Kidney epithelial cell (primary cell): ENCODE results near the gene CDX1. TPM values are rescaled to one million over a fixed set of nuclear protein-coding genes. Genes with fewer than 3 reads are reported as not detected.
A peak's percentile ranks its signal among the peaks of the same experiment; 100 is the strongest.

Source experiments
- DNase-seq: peaks from one replicate; pipeline ENCODE4 v3.0.0-alpha.2; 2010; ENCODE audit warnings: low read depth
- H3K27me3 ChIP-seq: 2 replicates; pipeline ENCODE4 v1.6.0; 2011; ENCODE audit warnings: low read length; ENCODE audit not compliant: control insufficient read depth, insufficient read depth
- H3K36me3 ChIP-seq: 2 replicates; pipeline ENCODE4 v1.5.1; 2011; ENCODE audit warnings: low read length; ENCODE audit not compliant: control insufficient read depth, insufficient read depth
- H3K4me3 ChIP-seq: 2 replicates; pipeline ENCODE4 v1.5.1; 2011; ENCODE audit warnings: low read depth, mild to moderate bottlenecking, control low read depth, low read length
- total RNA-seq: library from RNA; depleted of rRNA; stranded (reverse); fragments of >200 nt; gene quantifications from 2 replicates; pipeline ENCODE4 v1.2.3, GENCODE V29; 2015
- TF ChIP-seq, protein P1 (sequence below): IDR thresholded peaks from 2 replicates; pipeline ENCODE4 v1.5.1; 2011; ENCODE audit warnings: mild to moderate bottlenecking, moderate library complexity, low read length, control low read depth, inconsistent platforms; ENCODE audit not compliant: insufficient read depth, poor library complexity, severe bottlenecking

The CDX1 gene
- total RNA-seq, 1 donor from 2014 or later, result 0.33 TPM

DNA sequence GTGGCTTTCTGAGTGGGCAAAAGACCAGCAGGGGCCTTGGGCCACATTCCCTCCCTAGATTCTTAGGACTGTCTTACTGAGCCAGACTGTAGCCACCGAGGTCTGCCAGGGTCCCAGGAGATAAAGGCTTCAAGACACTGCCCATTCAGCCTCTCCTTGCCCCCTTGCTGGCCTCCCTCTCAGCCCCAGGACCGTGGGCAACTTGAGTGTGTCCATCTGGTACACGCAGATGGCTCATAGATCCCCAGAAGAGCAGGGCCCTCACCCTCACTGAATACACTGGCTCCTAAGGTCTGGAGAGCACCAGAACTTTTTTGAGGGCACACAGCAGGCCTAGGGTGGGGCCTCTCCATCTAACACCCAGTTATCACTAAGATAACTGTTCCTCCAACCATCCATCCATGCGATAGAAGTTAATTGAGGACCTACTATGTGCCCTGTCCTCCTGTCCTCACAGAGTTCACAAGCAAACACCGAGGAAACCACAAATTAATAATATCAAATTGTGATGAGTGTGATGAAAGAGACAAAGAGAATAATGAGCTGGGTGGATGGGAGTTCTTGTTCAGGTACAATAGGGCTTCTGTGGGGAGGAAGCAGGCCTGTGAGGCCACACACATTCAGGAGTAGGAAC, 6.0 kb upstream of the CDX1 start:
- TF ChIP-seq, protein P1, sequence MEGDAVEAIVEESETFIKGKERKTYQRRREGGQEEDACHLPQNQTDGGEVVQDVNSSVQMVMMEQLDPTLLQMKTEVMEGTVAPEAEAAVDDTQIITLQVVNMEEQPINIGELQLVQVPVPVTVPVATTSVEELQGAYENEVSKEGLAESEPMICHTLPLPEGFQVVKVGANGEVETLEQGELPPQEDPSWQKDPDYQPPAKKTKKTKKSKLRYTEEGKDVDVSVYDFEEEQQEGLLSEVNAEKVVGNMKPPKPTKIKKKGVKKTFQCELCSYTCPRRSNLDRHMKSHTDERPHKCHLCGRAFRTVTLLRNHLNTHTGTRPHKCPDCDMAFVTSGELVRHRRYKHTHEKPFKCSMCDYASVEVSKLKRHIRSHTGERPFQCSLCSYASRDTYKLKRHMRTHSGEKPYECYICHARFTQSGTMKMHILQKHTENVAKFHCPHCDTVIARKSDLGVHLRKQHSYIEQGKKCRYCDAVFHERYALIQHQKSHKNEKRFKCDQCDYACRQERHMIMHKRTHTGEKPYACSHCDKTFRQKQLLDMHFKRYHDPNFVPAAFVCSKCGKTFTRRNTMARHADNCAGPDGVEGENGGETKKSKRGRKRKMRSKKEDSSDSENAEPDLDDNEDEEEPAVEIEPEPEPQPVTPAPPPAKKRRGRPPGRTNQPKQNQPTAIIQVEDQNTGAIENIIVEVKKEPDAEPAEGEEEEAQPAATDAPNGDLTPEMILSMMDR, result no peak
- DNase-seq, result no peak
- H3K36me3 ChIP-seq, result no peaks in the 10 kb centered on the region

DNA sequence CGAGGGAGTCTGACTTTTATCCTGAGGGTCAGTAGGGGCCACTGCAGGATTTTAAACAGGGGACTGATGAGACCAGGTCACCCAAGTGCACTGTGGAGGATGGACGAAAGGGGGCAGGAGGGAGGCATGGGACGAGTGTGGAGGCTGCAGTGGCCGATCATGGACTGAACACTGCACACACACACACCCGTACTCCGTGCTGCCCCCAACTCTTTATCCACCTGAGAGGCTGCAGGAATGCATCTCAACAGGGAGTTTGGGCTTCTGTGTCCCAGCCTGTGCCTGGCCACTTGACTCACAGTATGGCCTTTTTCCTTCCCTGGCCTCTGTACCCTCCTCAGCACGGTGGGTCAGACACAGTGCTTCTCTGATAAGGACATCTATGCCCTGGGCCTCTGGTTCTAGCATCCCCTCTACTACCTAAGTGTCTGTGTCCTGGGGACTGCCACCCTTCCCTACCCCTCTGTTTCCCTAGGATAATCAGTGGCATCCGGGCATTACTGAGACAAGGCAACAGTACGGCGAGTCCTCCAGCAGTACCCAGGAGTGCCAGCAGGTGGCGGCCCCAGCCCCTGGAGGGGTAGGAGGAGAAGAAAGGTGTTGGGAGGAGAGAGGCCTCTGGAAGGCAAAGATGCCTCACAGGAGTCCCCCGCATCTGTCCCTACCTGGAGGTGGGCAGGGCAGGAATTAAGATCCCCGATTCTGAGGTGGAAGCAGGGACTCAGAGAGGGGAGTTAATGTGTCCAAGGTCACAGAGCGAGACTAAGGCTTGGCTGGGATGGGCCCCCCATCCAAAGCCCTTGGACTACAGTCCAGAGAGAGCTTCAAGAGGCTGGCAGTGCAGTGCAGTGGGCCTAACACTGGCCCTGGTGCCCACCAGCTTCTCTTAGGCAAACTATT, 5.1 kb upstream of the CDX1 start:
- TF ChIP-seq, protein P1, result peak; percentile 98
- Histone ChIP-seq H3K4me3 (no peak overlapping the region), H3K27me3 (peaks cover 6% of the 10 kb centered on the region), H3K36me3 (no peaks in the 10 kb centered on the region)
- DNase-seq, result no peak

More for the DNA sequence above, 6.0 kb upstream of the CDX1 start:
- no peak overlapping the region for H3K4me3 ChIP-seq
- H3K27me3 ChIP-seq, result no peaks in the 10 kb centered on the region

DNA sequence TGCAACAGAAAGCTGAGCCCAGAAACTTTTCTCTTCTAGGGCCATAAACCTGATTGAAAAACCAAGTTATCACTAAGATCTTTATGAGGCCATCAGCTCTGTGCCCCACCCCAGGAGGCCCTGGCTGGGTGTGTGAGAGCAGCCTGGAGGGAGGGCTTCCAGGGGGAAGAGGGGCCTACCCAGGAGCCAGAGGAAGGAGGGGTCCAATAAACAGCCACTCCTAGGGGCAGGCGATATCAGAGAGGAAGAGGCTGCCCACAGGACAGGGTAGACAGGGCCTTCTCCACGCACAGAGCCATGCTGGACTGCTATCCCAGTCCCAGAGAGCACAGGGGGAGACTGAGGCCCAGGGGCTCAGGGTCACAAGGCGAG, 4.5 kb upstream of the CDX1 start:
- Histone ChIP-seq H3K4me3 (no peak overlapping the region), H3K36me3 (no peaks in the 10 kb centered on the region), H3K27me3 (peaks cover 11% of the 10 kb centered on the region)
- TF ChIP-seq, protein P1, result no peak
- no peak for DNase-seq

DNA sequence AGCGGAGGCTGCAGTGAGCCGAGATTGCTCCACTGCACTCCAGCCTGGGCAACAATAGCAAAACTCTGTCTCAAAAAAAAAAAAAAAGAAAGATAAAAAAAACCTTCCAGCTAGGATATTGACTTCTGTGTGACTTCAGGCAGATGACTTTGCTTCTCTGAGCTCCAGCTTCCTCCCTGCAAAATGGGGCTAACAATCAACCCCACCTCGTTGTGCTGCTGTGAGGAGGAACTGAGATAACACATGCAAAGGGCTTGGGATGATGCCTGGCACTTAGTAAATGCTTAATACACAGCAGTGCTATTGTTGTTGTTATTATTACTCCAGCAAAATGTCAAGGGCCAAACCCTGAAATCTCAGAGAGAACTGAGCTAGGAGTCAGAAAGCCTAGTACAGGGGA, 3.5 kb upstream of the CDX1 start:
- TF ChIP-seq, protein P1, result no peak
- no peak overlapping the region for H3K4me3 ChIP-seq
- no peaks in the 10 kb centered on the region for H3K36me3 ChIP-seq
- DNase-seq, result no peak
- H3K27me3 ChIP-seq, result peaks cover 20% of the 10 kb centered on the region

DNA sequence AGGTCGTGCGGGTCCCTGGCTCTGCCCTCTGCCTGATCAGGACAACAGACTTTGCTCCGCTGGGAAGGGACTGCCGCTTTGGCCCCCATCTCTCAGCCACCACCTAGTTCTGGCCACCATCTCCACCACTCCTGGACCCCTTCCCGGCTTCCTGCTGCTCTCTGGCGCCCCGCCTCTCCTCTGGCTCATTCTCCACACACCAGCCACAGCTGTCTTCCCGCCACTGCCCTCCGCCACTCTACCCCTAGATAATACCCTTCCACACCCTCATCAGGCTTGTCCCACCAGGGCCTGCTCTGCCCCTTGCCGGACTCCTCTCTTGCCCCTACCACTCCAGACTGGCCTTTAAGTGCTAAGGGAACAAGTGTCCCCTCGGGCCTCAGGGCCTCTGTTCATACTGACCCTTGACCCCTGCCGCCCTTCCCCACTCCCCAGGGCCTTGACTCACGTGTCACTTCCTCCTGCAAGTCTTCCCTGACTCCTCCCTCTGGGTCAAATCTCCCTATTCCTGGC, 3.0 kb upstream of the CDX1 start:
- DNase-seq, result no peak
- TF ChIP-seq, protein P1, result no peak
- Histone ChIP-seq H3K36me3 (no peaks in the 10 kb centered on the region), H3K27me3 (peaks cover 24% of the 10 kb centered on the region), H3K4me3 (no peak overlapping the region)
